Adrenal gland (tissue), 12 donors: Measurements from ENCODE around the gene GDPD2. TPM values are rescaled to one million over a fixed set of nuclear protein-coding genes. Genes with fewer than 3 reads are reported as not detected.
A peak's percentile ranks its signal among the peaks of the same experiment; 100 is the strongest.

Source experiments
- DNase-seq, 7 donors: peaks; one replicate each; pipeline ENCODE4 v3.0.0-alpha.2; 2019 to 2020
- H3K27ac ChIP-seq, 5 donors: fragments of 200-600 bp; sonication (generic) in 4 of 5; 1 replicate in 3 of 5; 2 replicates in 2 of 5; pipeline versions ENCODE4 v1.5.1 to v1.8.0; 2016 to 2020; ENCODE audit warnings: mild to moderate bottlenecking in 1 of 5
- H3K27me3 ChIP-seq: fragments of 200-600 bp; 2 replicates; pipeline ENCODE4 v1.8.0; 2021
- H3K36me3 ChIP-seq, 2 donors: fragments of 200-600 bp; replicated peaks in 1 of 2; 1 replicate in 1 of 2; 2 replicates in 1 of 2; pipeline versions ENCODE4 v1.5.1 to v1.8.0; 2018 to 2022
- H3K4me1 ChIP-seq, 2 donors: fragments of 200-600 bp; replicated peaks in 1 of 2; 1 replicate in 1 of 2; 2 replicates in 1 of 2; pipeline versions ENCODE4 v1.5.1 to v1.8.0; 2018 to 2021
- H3K4me3 ChIP-seq, 4 donors: fragments of 200-600 bp; sonication (generic) in 3 of 4; one replicate each; pipeline ENCODE4 v1.5.1; 2016 to 2018
- H3K9me3 ChIP-seq, 3 donors: fragments of 200-600 bp; sonication (generic) in 1 of 3; replicated peaks in 1 of 3; 1 replicate in 2 of 3; 2 replicates in 1 of 3; pipeline versions ENCODE4 v1.5.1 to v1.8.0; 2016 to 2021
- CTCF ChIP-seq, 6 experiments: fragments of 450-650 bp in 4 of 6; fragments of 200-600 bp in 2 of 6; sonication (generic) in 1 of 6; IDR thresholded peaks; 1 replicate in 5 of 6; 2 replicates in 1 of 6; pipeline versions ENCODE4 v1.5.1 to v1.8.0; 2016 to 2021; ENCODE audit warnings: antibody characterized with exemption in 6 of 6, mild to moderate bottlenecking in 2 of 6, moderate library complexity in 1 of 6
- POLR2A ChIP-seq, 2 donors: fragments of 450-650 bp; IDR thresholded peaks; one replicate each; pipeline ENCODE4 v1.6.1; 2017; ENCODE audit warnings: antibody characterized with exemption in 2 of 2, mild to moderate bottlenecking in 2 of 2, moderate library complexity in 1 of 2
- WGBS, 4 donors: extraction: QIAGEN DNeasy Blood & Tissue Kit in 2 of 4; methylation state at CpG; one replicate each; pipeline versions ENCODE4 v1.1.5 to v1.1.7; 2013 to 2017; 5-methylcytosine and 5-hydroxymethylcytosine counted together
- intact Hi-C, 2 donors: fragments of 100-400 bp; cut with DNase I; formaldehyde crosslinking; loops; one replicate each; pipeline versions ENCODE4 v1.14.1 to v1.15.0; 2022 to 2023
- polyA plus RNA-seq, 3 donors: library from polyadenylated mRNA; stranded (reverse); fragments of 200-250 nt in 2 of 3; fragments of 350-450 nt in 1 of 3; fragmentation: Illumina TruSeq in 1 of 3; extraction: RNeasy Lipid Tissue Mini Kit (QIAGEN cat#74804) in 1 of 3; gene quantifications; one replicate each; pipeline ENCODE4 v1.2.3, GENCODE V29; 2013 to 2014
- total RNA-seq, 9 donors: library from RNA; depleted of rRNA in 4 of 9; stranded (reverse); fragments of >200 nt in 4 of 9; fragments of 120-200 nt in 1 of 9; fragmentation: NEBNext Ultra II Directional in 1 of 9; extraction: Animal tissue kit (Norgen Biotek cat#: 25700) in 1 of 9; gene quantifications; one replicate each; pipeline versions ENCODE4 v1.1.0 to v1.2.4, GENCODE V29; 2013 to 2023
- donor health status: healthy with polysubstance abuse.
- donor health status: Bipolar disorder and iron deficiency.
- donor health status: DM: yes; HTN: yes; CAD: no.
- donor health status: DM: no; HTN: no; CAD: no.
- donor health status: DM: no; HTN: no; CAD: no.
- donor health status: DM: yes; HTN: yes; CAD: no.

The GDPD2 gene
- total and polyA plus RNA-seq, 12 donors: 0.05 TPM; not detected in 11

GRCh38 chrX:70444946-70445656, 22.0 kb downstream of the GDPD2 start:
- intact Hi-C loops: no loop called here
- 2 to 37% methylated on average over 54 to 57 of the region's 61 CpGs; no CpG with 5 or more reads in 2 of the 4 donors for WGBS, 4 donors
- no peaks in the 10 kb centered on the region for H3K36me3 ChIP-seq
- H3K4me3 ChIP-seq: peak overlapping the region in 1 of 4 donors; percentile 23
- no peak overlapping the region for H3K27ac ChIP-seq
- H3K27me3 ChIP-seq: peaks cover 43% of the 10 kb centered on the region
- TF ChIP-seq CTCF (IDR thresholded peaks at IDR 0.05): no peak
- TF ChIP-seq POLR2A (IDR thresholded peaks at IDR 0.05): no peak
- H3K4me1 ChIP-seq: no peaks in the 10 kb centered on the region
- no peaks in the 10 kb centered on the region for H3K9me3 ChIP-seq
- no peak for DNase-seq

GRCh38 chrX:70445951-70446350, 22.8 kb downstream of the GDPD2 start:
- Histone ChIP-seq H3K4me3 (no peak overlapping the region), H3K27ac (no peak overlapping the region), H3K4me1 (no peaks in the 10 kb centered on the region), H3K36me3 (no peaks in the 10 kb centered on the region), H3K27me3 (peaks cover 43% of the 10 kb centered on the region), H3K9me3 (no peaks in the 10 kb centered on the region)
- DNase-seq: no peak
- WGBS, 4 donors: 73 to 80% (median 74%) methylated on average over 2 to 9 of the region's 9 CpGs
- TF ChIP-seq CTCF (IDR thresholded peaks at IDR 0.05) (no peak), POLR2A (IDR thresholded peaks at IDR 0.05) (no peak)
- intact Hi-C loops: no loop called here

GRCh38 chrX:70446380-70447350, 23.6 kb downstream of the GDPD2 start:
- no peak for DNase-seq
- Histone ChIP-seq H3K4me3 (no peak overlapping the region), H3K4me1 (no peaks in the 10 kb centered on the region), H3K27me3 (peaks cover 38% of the 10 kb centered on the region), H3K27ac (no peak overlapping the region), H3K36me3 (no peaks in the 10 kb centered on the region), H3K9me3 (no peaks in the 10 kb centered on the region)
- no peak for TF ChIP-seq CTCF (IDR thresholded peaks at IDR 0.05)
- TF ChIP-seq POLR2A (IDR thresholded peaks at IDR 0.05): no peak
- 59 to 72% (median 69%) methylated on average over 3 to 16 of the region's 16 CpGs for WGBS, 4 donors
- intact Hi-C loops: no loop called here

DNA sequence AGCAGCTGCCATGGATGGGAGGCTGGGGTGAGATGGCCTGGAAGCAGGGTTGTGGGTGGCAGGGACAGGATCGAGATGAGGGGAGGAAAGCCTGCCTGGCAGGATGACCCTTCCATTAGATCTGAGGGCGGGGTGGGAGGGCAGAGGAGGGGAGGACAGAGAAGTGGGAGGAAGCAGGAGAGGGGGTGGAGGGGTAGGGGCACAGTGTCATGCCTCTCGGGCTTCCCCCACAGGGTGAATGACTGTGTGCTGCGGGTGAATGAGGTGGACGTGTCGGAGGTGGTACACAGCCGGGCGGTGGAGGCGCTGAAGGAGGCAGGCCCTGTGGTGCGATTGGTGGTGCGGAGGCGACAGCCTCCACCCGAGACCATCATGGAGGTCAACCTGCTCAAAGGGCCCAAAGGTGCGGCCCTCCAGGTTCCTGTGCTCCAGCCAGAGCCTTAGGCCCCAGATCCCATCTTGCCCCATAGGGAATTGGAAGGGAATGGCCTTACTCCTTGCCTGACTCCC, 26.4 kb downstream of the GDPD2 start:
- Histone ChIP-seq H3K4me1 (no peaks in the 10 kb centered on the region), H3K4me3 (no peak overlapping the region), H3K36me3 (no peaks in the 10 kb centered on the region), H3K9me3 (no peaks in the 10 kb centered on the region), H3K27ac (no peak overlapping the region), H3K27me3 (peaks cover 22% of the 10 kb centered on the region)
- TF ChIP-seq CTCF (IDR thresholded peaks at IDR 0.05) (no peak), POLR2A (IDR thresholded peaks at IDR 0.05) (no peak)
- no peak for DNase-seq
- 82 to 97% (median 94%) methylated on average over 9 to 14 of the region's 14 CpGs for WGBS, 4 donors
- intact Hi-C loops: no loop called here
